Measurements from ENCODE around the gene RADIL. TPM values are rescaled to one million over a fixed set of nuclear protein-coding genes. Genes with fewer than 3 reads are reported as not detected.

The RADIL gene
- total and polyA plus RNA-seq, 7 donors: 0.65 to 3.8 (median 2.6) TPM

DNA sequence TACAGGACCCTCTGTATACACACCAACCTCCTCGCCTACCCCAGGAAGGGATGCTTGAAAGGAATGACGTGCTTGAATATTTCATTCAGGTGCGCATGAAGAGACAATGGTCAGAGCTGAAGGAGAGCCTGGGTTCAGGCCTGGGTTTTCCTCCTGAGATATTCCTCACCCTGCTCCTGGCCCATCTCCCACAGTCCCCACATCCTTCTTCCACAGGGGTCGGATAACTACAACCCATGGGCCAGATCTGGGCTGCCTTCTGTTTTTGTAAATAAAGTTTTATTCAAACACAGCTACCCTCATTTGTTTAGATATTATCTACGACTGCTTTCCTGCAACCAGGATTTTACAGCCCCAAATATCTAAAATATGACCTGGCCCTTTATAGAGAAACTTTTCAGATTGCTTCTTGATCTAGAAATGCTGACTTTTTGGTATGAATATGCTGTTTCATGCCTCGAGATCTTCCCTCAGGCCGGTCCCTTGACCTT, 1.8 kb upstream of the RADIL start:
- Histone ChIP-seq H3K4me3 (no peak overlapping the region), H3K36me3 (ENCODE audit: insufficient read depth in 1 of 2, low read depth in 1 of 2) (no peaks in the 10 kb centered on the region), H3K27ac (no peak overlapping the region), H3K4me1 (peaks cover 8% of the 10 kb centered on the region), H3K27me3 (ENCODE audit: insufficient read depth in 3 of 3, low read length in 2 of 3) (peaks cover 0 to 26% (median 0%) of the 10 kb centered on the region in 3 donors), H3K9me3 (no peaks in the 10 kb centered on the region)
- no peak for DNase-seq
- WGBS, 3 donors: 88 to 93% (median 92%) methylated on average over 7 of the region's 7 CpGs
- no peak for ATAC-seq
- TF ChIP-seq, protein P1, sequence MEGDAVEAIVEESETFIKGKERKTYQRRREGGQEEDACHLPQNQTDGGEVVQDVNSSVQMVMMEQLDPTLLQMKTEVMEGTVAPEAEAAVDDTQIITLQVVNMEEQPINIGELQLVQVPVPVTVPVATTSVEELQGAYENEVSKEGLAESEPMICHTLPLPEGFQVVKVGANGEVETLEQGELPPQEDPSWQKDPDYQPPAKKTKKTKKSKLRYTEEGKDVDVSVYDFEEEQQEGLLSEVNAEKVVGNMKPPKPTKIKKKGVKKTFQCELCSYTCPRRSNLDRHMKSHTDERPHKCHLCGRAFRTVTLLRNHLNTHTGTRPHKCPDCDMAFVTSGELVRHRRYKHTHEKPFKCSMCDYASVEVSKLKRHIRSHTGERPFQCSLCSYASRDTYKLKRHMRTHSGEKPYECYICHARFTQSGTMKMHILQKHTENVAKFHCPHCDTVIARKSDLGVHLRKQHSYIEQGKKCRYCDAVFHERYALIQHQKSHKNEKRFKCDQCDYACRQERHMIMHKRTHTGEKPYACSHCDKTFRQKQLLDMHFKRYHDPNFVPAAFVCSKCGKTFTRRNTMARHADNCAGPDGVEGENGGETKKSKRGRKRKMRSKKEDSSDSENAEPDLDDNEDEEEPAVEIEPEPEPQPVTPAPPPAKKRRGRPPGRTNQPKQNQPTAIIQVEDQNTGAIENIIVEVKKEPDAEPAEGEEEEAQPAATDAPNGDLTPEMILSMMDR (IDR thresholded peaks at IDR 0.05): no peak
- intact Hi-C loops (cut with DNase I): no loop called here

DNA sequence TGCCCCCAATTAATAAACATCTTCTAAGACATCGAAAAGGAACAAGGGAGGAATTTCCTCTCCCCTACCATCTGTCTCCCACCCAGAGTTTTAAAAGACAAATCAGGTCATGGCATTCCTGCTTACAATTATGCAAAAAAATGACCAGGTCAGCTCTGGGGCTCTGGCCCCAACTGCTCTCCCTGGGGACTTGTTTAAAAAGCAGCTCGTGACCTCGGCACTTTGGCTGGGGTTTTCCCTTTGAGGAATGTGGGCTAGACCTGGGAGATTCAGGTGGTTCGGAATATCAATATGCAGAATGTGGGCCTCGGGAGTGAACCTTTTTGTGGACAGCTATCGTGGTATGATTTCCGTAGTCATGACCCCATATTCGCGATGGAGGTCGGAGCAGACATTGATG, 648 bp upstream of the RADIL start:
- intact Hi-C loops (cut with DNase I): loop anchor here in 1 of 2 donors (5.0 kb wide), 1 partner anchor 92 kb away; no protein-coding TSS in a partner anchor
- peaks cover 0 to 33% (median 0%) of the 10 kb centered on the region in 3 donors for H3K27me3 ChIP-seq (ENCODE audit: insufficient read depth in 3 of 3, low read length in 2 of 3)
- TF ChIP-seq, protein P1 (IDR thresholded peaks at IDR 0.05): no peak
- DNase-seq (no peak), ATAC-seq (no peak)
- H3K9me3 ChIP-seq: no peaks in the 10 kb centered on the region
- no peak overlapping the region for H3K4me3 ChIP-seq
- 73 to 79% (median 75%) methylated on average over 10 of the region's 10 CpGs for WGBS, 3 donors
- H3K4me1 ChIP-seq: peaks cover 8% of the 10 kb centered on the region
- H3K27ac ChIP-seq: no peak overlapping the region
- H3K36me3 ChIP-seq (ENCODE audit: insufficient read depth in 1 of 2, low read depth in 1 of 2): no peaks in the 10 kb centered on the region

DNA sequence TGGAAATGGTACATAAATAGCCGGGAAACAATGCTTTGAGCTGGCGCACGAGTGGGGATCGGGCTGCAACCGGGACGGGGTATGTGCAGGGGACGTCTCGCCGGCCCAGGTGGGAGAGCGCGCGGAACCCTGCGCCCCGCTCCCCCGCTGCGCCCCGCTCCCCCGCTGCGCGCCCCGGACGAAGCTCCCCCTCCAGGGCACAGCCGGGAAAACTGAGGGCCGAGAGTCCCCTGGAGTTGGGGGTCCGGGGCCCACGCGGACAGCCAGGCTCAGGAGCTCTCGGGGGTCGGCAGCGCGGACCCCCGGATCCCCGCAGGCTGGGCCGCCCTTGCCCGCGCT, 514 bp downstream of the RADIL start:
- Histone ChIP-seq H3K27me3 (ENCODE audit: insufficient read depth in 3 of 3, low read length in 2 of 3) (peaks cover 0 to 33% (median 0%) of the 10 kb centered on the region in 3 donors), H3K9me3 (no peaks in the 10 kb centered on the region), H3K27ac (peak overlapping the region; percentile 68), H3K4me1 (peaks cover 8% of the 10 kb centered on the region), H3K36me3 (ENCODE audit: insufficient read depth in 1 of 2, low read depth in 1 of 2) (no peaks in the 10 kb centered on the region), H3K4me3 (peak overlapping the region; percentile 67)
- WGBS, 3 donors: 0 to 1% (median 1%) methylated on average over 20 to 36 of the region's 36 CpGs
- ATAC-seq (no peak), DNase-seq (peak in 1 of 2 donors; percentile 48)
- intact Hi-C loops (cut with DNase I): loop anchor here in 1 of 2 donors (5.0 kb wide), 1 partner anchor 91 kb away; no protein-coding TSS in a partner anchor
- TF ChIP-seq, protein P1 (IDR thresholded peaks at IDR 0.05): no peak

DNA sequence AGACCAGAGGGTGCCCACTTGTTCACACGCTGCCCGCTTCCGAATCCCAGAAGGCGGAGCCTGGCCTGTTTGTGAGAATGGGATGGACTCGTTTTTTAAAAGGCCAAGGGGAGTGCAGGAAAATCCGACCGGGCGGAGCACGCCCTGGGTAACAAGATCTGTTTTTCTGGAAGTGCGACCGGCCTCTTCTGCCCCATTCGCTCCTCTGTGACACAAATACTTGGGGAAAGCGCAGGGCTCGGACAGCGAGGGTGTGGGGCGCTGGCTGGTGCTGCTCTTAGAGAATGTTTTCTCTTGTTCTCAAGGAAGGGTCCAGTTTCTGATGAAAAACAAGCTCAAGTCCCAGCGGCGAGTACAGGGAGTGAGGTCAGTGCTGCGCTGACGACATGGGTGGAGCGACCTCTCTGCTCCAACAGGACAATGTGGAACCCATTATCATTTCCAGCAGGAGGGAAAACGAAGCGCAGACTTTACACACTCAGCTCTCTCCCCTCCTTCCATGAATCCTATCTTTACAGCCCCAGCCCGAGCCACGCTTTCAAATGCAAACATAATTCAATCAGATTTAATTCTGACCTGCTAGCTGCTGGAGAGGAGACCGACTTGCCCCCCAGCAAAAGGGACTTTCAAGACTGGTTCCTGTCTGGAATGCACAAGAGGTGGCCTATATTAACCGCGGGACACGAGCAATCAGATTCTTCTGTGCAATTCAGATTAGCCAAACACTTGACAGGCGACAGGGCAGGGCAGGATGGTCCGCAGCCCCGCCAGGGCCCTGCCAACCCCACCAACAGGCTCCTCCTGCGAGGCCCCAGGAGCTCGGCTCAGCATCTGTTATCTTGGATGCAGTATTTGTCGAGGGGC, 1.1 kb downstream of the RADIL start:
- H3K27ac ChIP-seq: peak overlapping the region; percentile 68
- no peaks in the 10 kb centered on the region for H3K9me3 ChIP-seq
- peak overlapping the region; percentile 67 for H3K4me3 ChIP-seq
- 2 to 5% (median 3%) methylated on average over 35 of the region's 35 CpGs for WGBS, 3 donors
- H3K27me3 ChIP-seq (ENCODE audit: insufficient read depth in 3 of 3, low read length in 2 of 3): peaks cover 0 to 33% (median 0%) of the 10 kb centered on the region in 3 donors
- no peaks in the 10 kb centered on the region for H3K36me3 ChIP-seq (ENCODE audit: insufficient read depth in 1 of 2, low read depth in 1 of 2)
- peaks cover 8% of the 10 kb centered on the region for H3K4me1 ChIP-seq
- ATAC-seq (peak; percentile 36 to 61 (median 46)), DNase-seq (peak; percentile 67 to 82)
- intact Hi-C loops (cut with DNase I): loop anchor here in 1 of 2 donors (5.0 kb wide), 1 partner anchor 90 kb away; no protein-coding TSS in a partner anchor
- TF ChIP-seq, protein P1 (IDR thresholded peaks at IDR 0.05): no peak
